ENCODE results near the gene CXCR4. TPM values are rescaled to one million over a fixed set of nuclear protein-coding genes. Genes with fewer than 3 reads are reported as not detected.

CXCR4 gene
- total RNA-seq, 1 donor: not detected

DNA sequence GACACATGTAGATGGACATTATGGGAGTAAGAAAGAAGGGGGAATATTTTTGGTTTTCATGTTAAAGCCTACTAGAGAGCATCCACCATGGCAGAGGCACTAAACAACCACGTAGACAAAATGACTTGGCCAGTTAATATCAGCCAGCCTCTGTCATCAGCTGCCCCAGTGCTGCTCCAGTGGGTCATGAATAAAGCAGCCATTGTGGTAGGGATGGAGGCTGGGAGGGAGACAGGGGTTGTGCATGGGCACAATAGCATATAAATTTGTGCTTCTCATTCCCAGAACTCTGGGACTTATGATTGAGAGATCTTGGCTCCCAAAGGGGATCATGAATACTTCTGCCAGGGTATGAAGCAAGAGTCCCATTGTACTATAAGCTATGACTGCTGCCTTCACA lies 31.1 kb upstream of the CXCR4 start:
- TF ChIP-seq, protein P1, sequence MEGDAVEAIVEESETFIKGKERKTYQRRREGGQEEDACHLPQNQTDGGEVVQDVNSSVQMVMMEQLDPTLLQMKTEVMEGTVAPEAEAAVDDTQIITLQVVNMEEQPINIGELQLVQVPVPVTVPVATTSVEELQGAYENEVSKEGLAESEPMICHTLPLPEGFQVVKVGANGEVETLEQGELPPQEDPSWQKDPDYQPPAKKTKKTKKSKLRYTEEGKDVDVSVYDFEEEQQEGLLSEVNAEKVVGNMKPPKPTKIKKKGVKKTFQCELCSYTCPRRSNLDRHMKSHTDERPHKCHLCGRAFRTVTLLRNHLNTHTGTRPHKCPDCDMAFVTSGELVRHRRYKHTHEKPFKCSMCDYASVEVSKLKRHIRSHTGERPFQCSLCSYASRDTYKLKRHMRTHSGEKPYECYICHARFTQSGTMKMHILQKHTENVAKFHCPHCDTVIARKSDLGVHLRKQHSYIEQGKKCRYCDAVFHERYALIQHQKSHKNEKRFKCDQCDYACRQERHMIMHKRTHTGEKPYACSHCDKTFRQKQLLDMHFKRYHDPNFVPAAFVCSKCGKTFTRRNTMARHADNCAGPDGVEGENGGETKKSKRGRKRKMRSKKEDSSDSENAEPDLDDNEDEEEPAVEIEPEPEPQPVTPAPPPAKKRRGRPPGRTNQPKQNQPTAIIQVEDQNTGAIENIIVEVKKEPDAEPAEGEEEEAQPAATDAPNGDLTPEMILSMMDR (IDR thresholded peaks at IDR 0.05; ENCODE audit: insufficient read depth, low read depth, low read length): no peak
- H3K4me3 ChIP-seq (ENCODE audit: low read depth, low read length): no peak overlapping the region
- DNase-seq (ENCODE audit: low read depth): no peak

DNA sequence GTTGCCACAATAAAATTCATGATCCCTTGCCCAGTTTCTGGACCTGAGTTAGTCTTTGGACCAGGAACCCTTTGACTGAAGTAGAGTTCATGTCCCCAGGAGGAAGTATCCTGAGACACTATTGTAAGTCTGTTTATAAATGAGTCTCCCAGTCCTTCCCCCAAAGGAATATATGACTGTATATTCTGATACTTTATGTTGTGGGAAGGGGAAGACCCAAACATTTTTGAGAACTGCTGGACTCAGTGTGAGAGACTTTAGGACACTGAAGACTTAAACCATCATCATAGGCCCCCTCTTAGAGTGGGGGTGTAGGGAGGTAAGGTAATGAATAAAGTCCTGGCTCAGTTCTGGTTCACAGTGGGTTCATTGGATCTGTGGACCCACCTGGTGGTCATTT lies 28.6 kb upstream of the CXCR4 start:
- no peak overlapping the region for H3K4me3 ChIP-seq (ENCODE audit: low read depth, low read length)
- TF ChIP-seq, protein P1 (IDR thresholded peaks at IDR 0.05; ENCODE audit: insufficient read depth, low read depth, low read length): no peak
- no peak for DNase-seq (ENCODE audit: low read depth)

DNA sequence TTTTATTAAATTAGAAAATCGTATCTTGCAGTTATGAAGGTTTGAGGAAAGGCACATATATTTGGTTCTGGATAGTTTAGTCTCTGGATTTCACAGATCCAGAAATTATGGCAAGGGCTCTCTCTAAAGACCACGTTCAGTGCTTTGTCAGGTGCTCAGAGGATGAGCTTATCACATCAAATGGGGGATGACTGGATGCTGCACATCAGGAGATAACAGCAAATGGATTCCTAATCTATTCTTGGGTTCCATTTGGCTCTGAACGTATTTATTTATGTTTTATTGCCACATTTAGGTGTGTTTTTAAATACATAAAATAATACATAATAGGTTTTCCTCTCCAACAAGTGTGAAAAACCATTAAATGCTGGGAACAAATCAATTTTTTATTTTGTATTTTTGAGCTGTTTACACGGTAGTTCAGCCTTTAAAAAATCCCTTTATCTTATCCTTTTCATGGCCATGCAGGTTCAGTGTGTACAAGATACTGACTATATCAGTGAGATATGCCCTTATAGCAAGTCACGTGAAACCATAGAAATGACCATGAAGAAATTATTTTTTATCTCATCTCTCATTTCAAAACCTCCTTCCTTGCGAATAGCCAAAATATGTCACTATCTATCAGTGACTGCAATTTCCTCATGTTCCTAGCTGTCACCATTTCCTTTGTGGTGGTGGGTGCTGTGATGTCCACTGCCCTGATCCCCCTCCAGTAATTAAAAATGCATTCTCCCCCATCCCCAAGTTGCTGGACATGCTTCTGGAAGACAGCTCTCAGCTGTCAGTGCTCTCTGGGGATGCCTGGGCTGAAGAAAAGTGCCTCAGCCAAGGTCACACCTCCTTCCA lies 25.9 kb upstream of the CXCR4 start:
- DNase-seq (ENCODE audit: low read depth): no peak
- H3K4me3 ChIP-seq (ENCODE audit: low read depth, low read length): no peak overlapping the region
- TF ChIP-seq, protein P1 (IDR thresholded peaks at IDR 0.05; ENCODE audit: insufficient read depth, low read depth, low read length): no peak

DNA sequence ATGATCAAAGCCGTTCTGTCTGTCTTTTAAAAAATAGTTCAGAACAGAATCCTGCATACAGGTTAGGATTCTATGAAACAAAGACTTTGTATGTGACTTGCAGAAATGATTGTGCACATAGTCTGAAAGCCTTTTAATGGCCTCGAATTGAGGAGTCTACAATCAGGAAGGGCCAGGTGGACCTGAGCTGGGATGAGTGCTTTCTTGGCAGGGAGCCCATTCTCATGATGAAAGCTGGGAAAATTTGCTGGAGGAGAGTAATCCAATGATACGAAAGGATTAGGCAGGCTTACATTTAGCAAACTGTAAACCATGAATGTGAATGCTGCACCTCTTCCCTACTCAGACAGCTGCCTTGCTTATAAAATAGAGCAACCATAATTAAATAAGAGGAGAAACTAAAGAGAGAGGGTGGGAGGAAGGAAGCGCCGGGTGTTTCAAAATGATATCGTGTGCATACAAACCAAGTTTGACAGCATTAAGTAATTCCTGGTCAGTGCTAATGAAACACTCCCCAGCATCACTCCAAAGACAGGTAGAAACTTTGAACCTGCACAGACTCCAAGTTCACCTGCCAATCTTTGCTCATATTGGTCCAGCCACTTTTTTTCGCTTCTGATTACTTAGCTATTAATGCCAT lies 23.7 kb upstream of the CXCR4 start:
- no peak overlapping the region for H3K4me3 ChIP-seq (ENCODE audit: low read depth, low read length)
- TF ChIP-seq, protein P1 (IDR thresholded peaks at IDR 0.05; ENCODE audit: insufficient read depth, low read depth, low read length): no peak
- DNase-seq (ENCODE audit: low read depth): no peak

DNA sequence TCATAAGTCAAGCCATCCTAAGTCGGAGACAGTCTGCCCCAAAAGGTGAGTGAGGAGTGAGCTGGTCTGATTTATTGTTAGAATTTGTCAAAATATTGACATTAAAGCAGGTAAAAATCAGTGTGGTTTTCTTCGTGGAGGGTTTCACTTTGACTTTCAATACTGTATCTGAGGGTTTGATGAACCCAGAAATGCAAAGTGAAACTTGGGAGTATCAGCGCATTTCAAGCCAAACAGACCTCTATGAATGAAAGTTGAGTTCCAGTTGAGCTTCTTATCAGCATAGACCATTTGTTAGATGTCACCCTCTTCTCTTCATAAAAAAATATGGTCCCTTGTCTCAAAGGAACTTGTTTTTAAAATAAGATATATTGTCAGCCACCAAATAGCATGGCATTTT lies 21.7 kb upstream of the CXCR4 start:
- TF ChIP-seq, protein P1 (IDR thresholded peaks at IDR 0.05; ENCODE audit: insufficient read depth, low read depth, low read length): no peak
- no peak overlapping the region for H3K4me3 ChIP-seq (ENCODE audit: low read depth, low read length)
- no peak for DNase-seq (ENCODE audit: low read depth)

DNA sequence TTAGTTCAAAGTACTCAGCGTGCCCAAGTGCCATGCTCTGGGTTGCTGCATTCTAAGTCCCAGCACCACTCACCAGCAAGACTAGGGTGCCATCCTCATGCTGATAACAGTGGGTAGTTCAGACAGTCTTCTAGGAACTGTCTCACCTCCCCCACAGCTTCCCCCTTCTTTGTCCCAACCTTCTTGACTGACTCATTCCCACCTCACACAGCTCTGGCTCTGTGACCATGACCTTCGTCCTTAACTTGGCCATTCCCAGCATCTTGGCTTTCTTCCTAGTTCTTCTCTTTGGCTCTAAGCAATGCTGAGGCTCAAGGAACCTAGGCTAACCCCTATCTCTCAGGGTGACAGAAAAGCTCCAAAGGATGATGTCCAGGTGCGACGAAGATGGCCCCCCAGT lies 20.0 kb upstream of the CXCR4 start:
- H3K4me3 ChIP-seq (ENCODE audit: low read depth, low read length): no peak overlapping the region
- TF ChIP-seq, protein P1 (IDR thresholded peaks at IDR 0.05; ENCODE audit: insufficient read depth, low read depth, low read length): no peak
- DNase-seq (ENCODE audit: low read depth): no peak
